HG02678 (cell line): ENCODE data around the gene SYT3.
"Not testable (repeated sequence)": the region's sequence is repeated elsewhere in the genome, so short reads cannot be mapped to it uniquely, and the experiment has no call there.

Experiments used
- ATAC-seq: cut with Tn5 transposase; IDR thresholded peaks from one replicate; pipeline ENCODE4 v1.9.1; 2021; ENCODE audit warnings: mild to moderate bottlenecking, moderate library complexity; ENCODE audit not compliant: unreplicated experiment

Gene SYT3

GRCh38 chr19:50604264-50605073 lies 35.2 kb downstream of the SYT3 start:
- not testable (repeated sequence) for ATAC-seq

- no peak for ATAC-seq
Measured at GRCh38 chr19:50602935-50603334, 36.7 kb downstream of the SYT3 start.

DNA sequence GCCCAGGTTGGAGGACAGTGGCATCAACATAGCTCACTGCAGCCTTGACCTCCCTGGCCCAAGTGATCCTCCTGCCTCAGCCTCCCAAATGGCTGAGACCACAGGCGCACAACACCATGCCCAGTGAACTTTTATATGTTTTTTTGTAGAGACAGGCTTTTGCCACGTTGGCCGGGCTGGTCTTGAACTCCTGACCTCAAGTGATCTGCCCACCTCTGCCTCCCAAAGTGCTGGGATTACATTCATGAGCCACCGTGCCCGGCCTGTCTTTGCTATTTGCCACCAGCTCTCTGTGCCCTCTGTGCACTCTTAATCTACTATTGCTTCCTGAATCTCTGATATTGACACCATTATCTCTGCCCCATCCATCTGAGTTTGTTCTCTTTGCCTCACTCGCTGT lies 37.2 kb downstream of the SYT3 start:
- no peak for ATAC-seq

- ATAC-seq: no peak
Measured at GRCh38 chr19:50602089-50602422, 37.6 kb downstream of the SYT3 start.

- ATAC-seq: no peak
Measured at GRCh38 chr19:50601407-50602088, 38.1 kb downstream of the SYT3 start.

GRCh38 chr19:50599427-50599826 lies 40.3 kb downstream of the SYT3 start:
- ATAC-seq: no peak

GRCh38 chr19:50590191-50590590 lies 49.5 kb downstream of the SYT3 start:
- ATAC-seq: no peak

- ATAC-seq: not testable (repeated sequence)
Measured at GRCh38 chr19:50581795-50582660, 57.7 kb downstream of the SYT3 start.

- no peak for ATAC-seq
Measured at GRCh38 chr19:50580970-50581634, 58.6 kb downstream of the SYT3 start.

DNA sequence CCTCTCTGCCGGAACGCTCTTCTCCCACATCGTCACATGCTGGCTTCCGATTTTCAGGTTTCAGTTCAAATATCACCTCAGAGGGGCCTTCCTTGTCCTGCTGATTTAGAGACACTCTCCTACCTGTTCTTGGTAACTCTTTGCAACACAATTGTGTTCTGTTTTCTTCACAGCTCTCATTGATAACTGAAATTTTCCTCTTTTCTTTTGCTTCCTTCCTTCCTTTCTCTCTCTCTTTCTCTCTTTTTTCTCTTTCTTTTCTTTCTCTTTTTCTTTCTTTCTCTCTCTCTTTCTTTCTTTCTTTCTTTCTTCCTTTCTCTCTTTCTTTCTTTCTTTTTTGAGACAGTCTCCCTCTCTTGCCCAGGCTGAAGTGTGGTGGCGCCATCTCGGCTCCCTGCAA lies 59.4 kb downstream of the SYT3 start:
- no peak for ATAC-seq

- not testable (repeated sequence) for ATAC-seq
Measured at GRCh38 chr19:50576769-50577168, 62.9 kb downstream of the SYT3 start.

- ATAC-seq: no peak
Measured at GRCh38 chr19:50573741-50574461, 65.8 kb downstream of the SYT3 start.
